ENCODE data around the gene DPP9. TPM values are rescaled to one million over a fixed set of nuclear protein-coding genes. Genes with fewer than 3 reads are reported as not detected.

The DPP9 gene
- total RNA-seq, 1 donor = 53.1 TPM

- no peak for DNase-seq (ENCODE audit: low read depth)
Measured at GRCh38 chr19:4660993-4661392, 62.6 kb downstream of the DPP9 start.

GRCh38 chr19:4660181-4660791, 63.4 kb downstream of the DPP9 start:
- DNase-seq (ENCODE audit: low read depth) = no peak
- no peak overlapping the region for H3K4me3 ChIP-seq (ENCODE audit: low read depth, low read length)
- peak; percentile 12 for TF ChIP-seq CTCF (IDR thresholded peaks at IDR 0.05; ENCODE audit: insufficient read depth, low read length)

More at GRCh38 chr19:4660993-4661392, 62.6 kb downstream of the DPP9 start:
- H3K4me3 ChIP-seq (ENCODE audit: low read depth, low read length) = no peak overlapping the region
- no peak for TF ChIP-seq CTCF (IDR thresholded peaks at IDR 0.05; ENCODE audit: insufficient read depth, low read length)

GRCh38 chr19:4657835-4658234, 65.8 kb downstream of the DPP9 start:
- DNase-seq (ENCODE audit: low read depth) = no peak
- H3K4me3 ChIP-seq (ENCODE audit: low read depth, low read length) = no peak overlapping the region
- TF ChIP-seq CTCF (IDR thresholded peaks at IDR 0.05; ENCODE audit: insufficient read depth, low read length) = no peak

GRCh38 chr19:4657262-4657661, 66.4 kb downstream of the DPP9 start:
- TF ChIP-seq CTCF (IDR thresholded peaks at IDR 0.05; ENCODE audit: insufficient read depth, low read length) = no peak
- H3K4me3 ChIP-seq (ENCODE audit: low read depth, low read length) = no peak overlapping the region
- no peak for DNase-seq (ENCODE audit: low read depth)

- no peak overlapping the region for H3K4me3 ChIP-seq (ENCODE audit: low read depth, low read length)
- no peak for TF ChIP-seq CTCF (IDR thresholded peaks at IDR 0.05; ENCODE audit: insufficient read depth, low read length)
- no peak for DNase-seq (ENCODE audit: low read depth)
Measured at GRCh38 chr19:4656102-4656501, 67.5 kb downstream of the DPP9 start.

GRCh38 chr19:4654437-4655361, 68.9 kb downstream of the DPP9 start:
- TF ChIP-seq CTCF (IDR thresholded peaks at IDR 0.05; ENCODE audit: insufficient read depth, low read length) = no peak
- no peak overlapping the region for H3K4me3 ChIP-seq (ENCODE audit: low read depth, low read length)
- no peak for DNase-seq (ENCODE audit: low read depth)
